GF-D8 (cell line): ENCODE measurements around the gene CTBP2.

Source experiments
- DNase-seq: peaks from one replicate; lab custom pipeline; 2025; lab: John Stamatoyannopoulos, UW

Gene CTBP2

GRCh38 chr10:124941823-124942222 lies 218.5 kb downstream of the CTBP2 start, which contains the start of gene ZRANB1:
Gene ZRANB1, plus strand, starts transcription at chr10:124942123. Its CDS starts 371 bp downstream, at chr10:124942494.
- DNase-seq = no peak

DNA sequence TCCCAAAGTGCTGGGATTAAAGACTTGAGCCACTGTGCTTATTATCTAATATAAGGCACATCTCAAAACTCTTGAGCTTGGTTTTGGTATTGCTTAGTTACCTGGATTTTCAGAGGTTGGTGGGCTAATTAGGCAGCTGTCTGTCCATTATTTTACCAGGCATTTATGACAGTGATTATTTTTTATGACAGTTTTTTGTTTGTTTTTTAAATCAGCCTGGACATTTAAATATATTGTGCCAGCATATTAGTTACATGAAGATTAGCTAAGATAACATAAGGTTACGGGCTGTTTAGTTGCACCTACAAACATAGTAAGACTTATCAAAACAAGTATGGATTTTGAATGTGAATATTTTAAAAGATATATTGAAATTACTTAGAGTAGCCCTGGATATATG lies 221.1 kb downstream of the CTBP2 start:
- no peak for DNase-seq

DNA sequence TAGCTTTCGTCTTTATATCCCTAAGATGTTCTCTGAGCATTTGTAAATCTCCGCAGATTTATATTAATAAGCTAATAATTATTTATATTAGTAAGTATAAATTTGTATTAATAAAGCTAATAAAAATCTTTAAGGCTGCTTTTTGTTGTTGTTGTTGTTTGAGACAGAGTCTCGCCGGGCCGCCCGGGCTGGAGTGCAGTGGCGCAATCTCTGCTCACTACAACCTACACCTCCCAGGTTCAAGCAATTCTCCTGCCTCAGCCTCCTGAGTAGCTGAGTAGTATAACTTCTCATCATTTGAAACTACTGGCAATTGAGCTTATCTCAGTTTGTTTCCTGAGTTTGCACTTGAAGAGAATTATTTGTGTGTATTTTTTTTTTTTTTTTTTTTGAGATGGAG lies 223.6 kb downstream of the CTBP2 start:
- no peak for DNase-seq

DNA sequence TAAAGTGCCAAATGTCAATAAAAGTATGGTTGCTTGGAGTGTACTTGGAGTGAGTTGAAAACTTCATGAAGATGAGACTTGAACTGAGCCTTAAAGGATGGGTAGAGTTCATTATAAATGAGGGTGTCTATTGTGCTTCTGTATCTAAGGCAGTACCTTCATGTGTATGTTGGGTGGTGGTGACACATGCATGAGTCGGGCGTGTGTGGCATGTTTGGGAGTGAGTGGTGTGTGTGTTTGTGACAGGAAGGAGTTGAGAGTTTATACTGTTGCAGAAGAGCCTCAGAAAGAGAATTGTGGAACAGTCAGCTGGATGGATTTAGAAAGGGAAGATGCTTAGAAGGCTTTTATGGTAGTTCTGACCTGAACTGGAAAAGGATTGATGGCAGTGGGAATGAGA lies 224.4 kb downstream of the CTBP2 start:
- no peak for DNase-seq
